Right ventricle myocardium superior (tissue), 1 donor: ENCODE results near the gene THAP11. TPM values are rescaled to one million over a fixed set of nuclear protein-coding genes. Genes with fewer than 3 reads are reported as not detected.

Source experiments
- total RNA-seq: library from RNA; stranded (reverse); fragmentation: NEBNext Ultra II Directional; extraction: Animal tissue kit (Norgen Biotek cat#: 25700); gene quantifications from one replicate; pipeline ENCODE4 v1.2.1, GENCODE V29; 2021
- donor health status: DM: no; HTN: yes; CAD: no; lungs with severe emphysema.

THAP11 gene
- total RNA-seq, 1 donor from 2014 or later: 31.1 TPM

Other genes starting within 250 kb of the THAP11 start
- gene CARMIL2, start 197.2 kb upstream of the THAP11 start, total RNA-seq: 0.05 TPM
- gene ACD, start 182.1 kb upstream of the THAP11 start, total RNA-seq: 7.1 TPM
- 3.2 TPM for gene PARD6A, start 181.4 kb upstream of the THAP11 start, total RNA-seq
- 8.8 TPM for gene ENKD1, start 175.6 kb upstream of the THAP11 start, total RNA-seq
- 4.3 TPM for gene C16orf86, start 175.5 kb upstream of the THAP11 start, total RNA-seq
- 7.8 TPM for gene GFOD2, start 123.0 kb upstream of the THAP11 start, total RNA-seq
- gene RANBP10, start 35.8 kb upstream of the THAP11 start, total RNA-seq: 10.9 TPM
- gene TSNAXIP1, start 35.4 kb upstream of the THAP11 start, total RNA-seq: 0.32 TPM
- 76.7 TPM for gene NUTF2, start 4.6 kb downstream of the THAP11 start, total RNA-seq
- gene CENPT, start 5.4 kb downstream of the THAP11 start, total RNA-seq: 20.6 TPM
- 30.6 TPM for gene EDC4, start 30.7 kb downstream of the THAP11 start, total RNA-seq
- gene NRN1L, start 42.6 kb downstream of the THAP11 start, total RNA-seq: not detected
- 16.6 TPM for gene PSKH1, start 50.9 kb downstream of the THAP11 start, total RNA-seq
- gene CTRL, start 89.5 kb downstream of the THAP11 start, total RNA-seq: 0.78 TPM
- 59.0 TPM for gene PSMB10, start 94.5 kb downstream of the THAP11 start, total RNA-seq
- gene LCAT, start 101.8 kb downstream of the THAP11 start, total RNA-seq: 21.4 TPM
- 84.3 TPM for gene SLC12A4, start 126.3 kb downstream of the THAP11 start, total RNA-seq
- not detected for gene DPEP3, start 138.2 kb downstream of the THAP11 start, total RNA-seq
- 1.1 TPM for gene DPEP2, start 157.2 kb downstream of the THAP11 start, total RNA-seq
- not detected for gene DPEP2NB, start 173.6 kb downstream of the THAP11 start, total RNA-seq
- gene DDX28, start 180.9 kb downstream of the THAP11 start, total RNA-seq: 7.2 TPM
- 5.7 TPM for gene DUS2, start 181.0 kb downstream of the THAP11 start, total RNA-seq
- gene NFATC3, start 243.1 kb downstream of the THAP11 start, total RNA-seq: 24.4 TPM